Measurements from ENCODE around the gene PAQR3. TPM values are rescaled to one million over a fixed set of nuclear protein-coding genes. Genes with fewer than 3 reads are reported as not detected.
A peak's percentile ranks its signal among the peaks of the same experiment; 100 is the strongest.
"Not testable (repeated sequence)": the region's sequence is repeated elsewhere in the genome, so short reads cannot be mapped to it uniquely, and the experiment has no call there.

Gene PAQR3
- total and polyA plus RNA-seq, 2 experiments from 2014 or later: 13.1 to 19.2 TPM

DNA sequence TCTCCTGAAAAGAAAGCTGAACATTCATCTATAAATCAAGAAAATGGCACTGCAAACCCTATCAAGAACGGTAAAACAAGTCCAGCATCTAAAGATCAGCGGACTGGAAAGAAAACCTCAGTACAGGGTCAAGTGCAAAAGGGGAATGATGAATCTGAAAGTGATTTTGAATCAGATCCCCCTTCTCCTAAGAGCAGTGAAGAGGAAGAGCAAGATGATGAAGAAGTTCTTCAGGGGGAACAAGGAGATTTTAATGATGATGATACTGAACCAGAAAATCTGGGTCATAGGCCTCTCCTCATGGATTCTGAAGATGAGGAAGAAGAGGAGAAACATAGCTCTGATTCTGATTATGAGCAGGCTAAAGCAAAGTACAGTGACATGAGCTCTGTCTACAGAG, 28.6 kb downstream of the PAQR3 start:
- TF ChIP-seq EZH2 (IDR thresholded peaks at IDR 0.05; ENCODE audit: insufficient read depth, poor library complexity, severe bottlenecking) (no peak), EZH2phosphoT487 (IDR thresholded peaks at IDR 0.05; ENCODE audit: insufficient read depth, low read depth) (no peak)
- Histone ChIP-seq H3F3A (ENCODE audit: insufficient read depth) (0 out of 2 replicates have a peak, but pooled peaks cover 2% of the 10 kb centered on the region), H2AFZ (no peak overlapping the region), H3K4me3 (no peak overlapping the region), H3K9me2 (ENCODE audit: insufficient read depth) (no peaks in the 10 kb centered on the region), H4K20me1 (ENCODE audit: insufficient read depth) (no peaks in the 10 kb centered on the region), H3K79me2 (ENCODE audit: insufficient read depth) (no peaks in the 10 kb centered on the region), H3K9ac (no peak overlapping the region), H3K27me3 (replicated peaks; ENCODE audit: insufficient read depth) (no peaks in the 10 kb centered on the region), H3K4me1 (ENCODE audit: insufficient read depth) (no peaks in the 10 kb centered on the region), H3K27ac (no peak overlapping the region), H3K4me2 (ENCODE audit: unreplicated experiment) (no peak overlapping the region), H3K9me3 (ENCODE audit: low read depth) (no peaks in the 10 kb centered on the region), H3K36me3 (ENCODE audit: low read depth) (peaks cover 10% of the 10 kb centered on the region; the same call in 1 of the 2 replicates)
- DNase-seq: no peak
- WGBS, 2 experiments (ENCODE audit: low coverage in 1 of 2, low lambda C conversion rate in 2 of 2, missing lambda C conversion rate in 2 of 2): 98 to 99% methylated on average over 2 of the region's 2 CpGs
- in situ Hi-C loops (cut with MboI): no loop called here

- H3K4me2 ChIP-seq (ENCODE audit: unreplicated experiment); H3F3A ChIP-seq (ENCODE audit: insufficient read depth); in situ Hi-C loops (cut with MboI); H3K27ac ChIP-seq; H3K27me3 ChIP-seq (replicated peaks; ENCODE audit: insufficient read depth); H3K36me3 ChIP-seq (ENCODE audit: low read depth); H3K4me1 ChIP-seq (ENCODE audit: insufficient read depth); H2AFZ ChIP-seq; H3K79me2 ChIP-seq (ENCODE audit: insufficient read depth); H3K9me3 ChIP-seq (ENCODE audit: low read depth); H3K9ac ChIP-seq; H3K4me3 ChIP-seq; H4K20me1 ChIP-seq (ENCODE audit: insufficient read depth); H3K9me2 ChIP-seq (ENCODE audit: insufficient read depth); DNase-seq: not testable (repeated sequence)
- 88 to 92% methylated on average over 6 of the region's 6 CpGs for whole genome bisulfite sequencing, 2 experiments (ENCODE audit: low coverage in 1 of 2, low lambda C conversion rate in 2 of 2, missing lambda C conversion rate in 2 of 2)
These were observed 30.3 kb downstream of the PAQR3 start for GRCh38 chr4:78908974-78909373.

DNA sequence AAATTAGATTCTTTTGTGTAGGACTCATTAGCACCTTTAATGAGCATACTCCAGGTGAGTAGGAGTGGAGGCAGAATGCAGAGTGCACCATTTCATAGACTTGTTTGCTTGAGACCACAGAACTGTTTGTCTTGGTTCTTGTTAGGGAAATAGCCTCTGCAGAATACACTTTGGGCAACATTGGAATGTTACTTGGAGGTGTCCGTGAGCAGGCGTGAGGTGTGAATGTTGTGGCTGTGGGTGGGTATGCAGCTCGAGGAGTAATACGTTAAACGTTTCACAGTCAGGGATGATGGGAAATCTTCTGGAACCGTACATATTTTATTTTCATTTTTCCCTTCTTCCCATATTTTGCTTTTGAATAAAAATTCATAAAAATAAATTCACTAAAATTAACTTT, 31.6 kb downstream of the PAQR3 start:
- no peaks in the 10 kb centered on the region for H3K9me2 ChIP-seq (ENCODE audit: insufficient read depth)
- H3K4me3 ChIP-seq: no peak overlapping the region
- no peaks in the 10 kb centered on the region for H3K79me2 ChIP-seq (ENCODE audit: insufficient read depth)
- in situ Hi-C loops (cut with MboI): no loop called here
- 71 to 74% methylated on average over 6 of the region's 6 CpGs for WGBS, 2 experiments (ENCODE audit: low coverage in 1 of 2, low lambda C conversion rate in 2 of 2, missing lambda C conversion rate in 2 of 2)
- H3K9me3 ChIP-seq (ENCODE audit: low read depth): no peaks in the 10 kb centered on the region
- H3F3A ChIP-seq (ENCODE audit: insufficient read depth): peaks cover 16% of the 10 kb centered on the region
- no peak overlapping the region for H3K27ac ChIP-seq
- H2AFZ ChIP-seq: no peak overlapping the region
- no peak for DNase-seq
- H3K27me3 ChIP-seq (replicated peaks; ENCODE audit: insufficient read depth): no peaks in the 10 kb centered on the region
- no peak overlapping the region for H3K9ac ChIP-seq
- H3K4me2 ChIP-seq (ENCODE audit: unreplicated experiment): no peak overlapping the region
- H4K20me1 ChIP-seq (ENCODE audit: insufficient read depth): peaks cover 4% of the 10 kb centered on the region; the same call in 1 of the 2 replicates
- no peaks in the 10 kb centered on the region for H3K4me1 ChIP-seq (ENCODE audit: insufficient read depth)
- TF ChIP-seq EZH2phosphoT487 (IDR thresholded peaks at IDR 0.05; ENCODE audit: insufficient read depth, low read depth) (no peak), EZH2 (IDR thresholded peaks at IDR 0.05; ENCODE audit: insufficient read depth, poor library complexity, severe bottlenecking) (no peak)
- peaks cover 5% of the 10 kb centered on the region; the same call in 1 of the 2 replicates for H3K36me3 ChIP-seq (ENCODE audit: low read depth)

GRCh38 chr4:78904143-78904542, 35.1 kb downstream of the PAQR3 start:
- Histone ChIP-seq H3K4me2 (ENCODE audit: unreplicated experiment) (no peak overlapping the region), H3K79me2 (ENCODE audit: insufficient read depth) (no peaks in the 10 kb centered on the region), H3K36me3 (ENCODE audit: low read depth) (no peaks in the 10 kb centered on the region), H3K9me3 (ENCODE audit: low read depth) (no peaks in the 10 kb centered on the region), H3K4me3 (no peak overlapping the region), H3K9ac (no peak overlapping the region), H3F3A (ENCODE audit: insufficient read depth) (peaks cover 20% of the 10 kb centered on the region), H3K27ac (no peak overlapping the region), H3K27me3 (replicated peaks; ENCODE audit: insufficient read depth) (no peaks in the 10 kb centered on the region), H3K9me2 (ENCODE audit: insufficient read depth) (no peaks in the 10 kb centered on the region), H4K20me1 (ENCODE audit: insufficient read depth) (peaks cover 4% of the 10 kb centered on the region; the same call in 1 of the 2 replicates), H3K4me1 (ENCODE audit: insufficient read depth) (no peaks in the 10 kb centered on the region), H2AFZ (no peak overlapping the region)
- DNase-seq: peak; percentile 14
- 96% methylated on average over 1 of the region's 1 CpG for WGBS, 2 experiments (ENCODE audit: low coverage in 1 of 2, low lambda C conversion rate in 2 of 2, missing lambda C conversion rate in 2 of 2)
- in situ Hi-C loops (cut with MboI): no loop called here
- no peak for TF ChIP-seq EZH2 (IDR thresholded peaks at IDR 0.05; ENCODE audit: insufficient read depth, poor library complexity, severe bottlenecking)
- no peak for TF ChIP-seq EZH2phosphoT487 (IDR thresholded peaks at IDR 0.05; ENCODE audit: insufficient read depth, low read depth)

- DNase-seq: peak; percentile 11
- in situ Hi-C loops (cut with MboI): no loop called here
- H2AFZ ChIP-seq: no peak overlapping the region
- H3K9me3 ChIP-seq (ENCODE audit: low read depth): no peaks in the 10 kb centered on the region
- no peaks in the 10 kb centered on the region for H3K36me3 ChIP-seq (ENCODE audit: low read depth)
- WGBS, 2 experiments (ENCODE audit: low coverage in 1 of 2, low lambda C conversion rate in 2 of 2, missing lambda C conversion rate in 2 of 2): 53 to 66% methylated on average over 1 of the region's 1 CpG
- H3K4me3 ChIP-seq: no peak overlapping the region
- H3K79me2 ChIP-seq (ENCODE audit: insufficient read depth): no peaks in the 10 kb centered on the region
- H3K9ac ChIP-seq: no peak overlapping the region
- no peak overlapping the region for H3K27ac ChIP-seq
- TF ChIP-seq EZH2 (IDR thresholded peaks at IDR 0.05; ENCODE audit: insufficient read depth, poor library complexity, severe bottlenecking): no peak
- no peaks in the 10 kb centered on the region for H3K4me1 ChIP-seq (ENCODE audit: insufficient read depth)
- no peaks in the 10 kb centered on the region for H3K9me2 ChIP-seq (ENCODE audit: insufficient read depth)
- H3K27me3 ChIP-seq (replicated peaks; ENCODE audit: insufficient read depth): no peaks in the 10 kb centered on the region
- peaks cover 4% of the 10 kb centered on the region; the same call in 1 of the 2 replicates for H4K20me1 ChIP-seq (ENCODE audit: insufficient read depth)
- H3K4me2 ChIP-seq (ENCODE audit: unreplicated experiment): no peak overlapping the region
- peaks cover 20% of the 10 kb centered on the region for H3F3A ChIP-seq (ENCODE audit: insufficient read depth)
These were observed 36.9 kb downstream of the PAQR3 start for GRCh38 chr4:78902298-78902697.

Measured in GM23248 (cell line).